Measurements from ENCODE around the gene PRR30. TPM values are rescaled to one million over a fixed set of nuclear protein-coding genes. Genes with fewer than 3 reads are reported as not detected.

PRR30 gene
- total RNA-seq, 1 donor from 2014 or later, result not detected

DNA sequence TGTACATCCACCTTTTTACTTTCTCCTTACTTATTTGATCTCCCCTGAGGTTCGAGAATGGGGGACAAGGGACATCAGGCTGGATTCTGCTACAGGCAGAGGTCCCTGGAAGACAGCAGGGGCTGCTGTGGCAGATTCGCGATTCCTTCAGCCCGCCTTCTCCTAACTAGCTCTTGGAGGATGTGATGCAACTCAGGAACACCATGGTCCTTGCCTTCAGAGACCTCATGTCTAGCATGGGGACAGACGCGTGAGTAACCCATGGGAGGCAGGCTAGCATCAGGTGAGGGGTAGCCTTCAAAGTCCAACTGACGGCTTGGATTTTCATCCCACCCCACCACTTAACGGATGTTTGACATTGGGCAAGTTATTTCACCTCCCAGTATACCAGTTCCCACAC lies 8.7 kb upstream of the PRR30 start:
- no peak for DNase-seq (ENCODE audit: low read depth)
- TF ChIP-seq, protein P1, sequence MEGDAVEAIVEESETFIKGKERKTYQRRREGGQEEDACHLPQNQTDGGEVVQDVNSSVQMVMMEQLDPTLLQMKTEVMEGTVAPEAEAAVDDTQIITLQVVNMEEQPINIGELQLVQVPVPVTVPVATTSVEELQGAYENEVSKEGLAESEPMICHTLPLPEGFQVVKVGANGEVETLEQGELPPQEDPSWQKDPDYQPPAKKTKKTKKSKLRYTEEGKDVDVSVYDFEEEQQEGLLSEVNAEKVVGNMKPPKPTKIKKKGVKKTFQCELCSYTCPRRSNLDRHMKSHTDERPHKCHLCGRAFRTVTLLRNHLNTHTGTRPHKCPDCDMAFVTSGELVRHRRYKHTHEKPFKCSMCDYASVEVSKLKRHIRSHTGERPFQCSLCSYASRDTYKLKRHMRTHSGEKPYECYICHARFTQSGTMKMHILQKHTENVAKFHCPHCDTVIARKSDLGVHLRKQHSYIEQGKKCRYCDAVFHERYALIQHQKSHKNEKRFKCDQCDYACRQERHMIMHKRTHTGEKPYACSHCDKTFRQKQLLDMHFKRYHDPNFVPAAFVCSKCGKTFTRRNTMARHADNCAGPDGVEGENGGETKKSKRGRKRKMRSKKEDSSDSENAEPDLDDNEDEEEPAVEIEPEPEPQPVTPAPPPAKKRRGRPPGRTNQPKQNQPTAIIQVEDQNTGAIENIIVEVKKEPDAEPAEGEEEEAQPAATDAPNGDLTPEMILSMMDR (conservative IDR thresholded peaks at IDR 0.05; ENCODE audit: low read depth, low read length), result no peak

DNA sequence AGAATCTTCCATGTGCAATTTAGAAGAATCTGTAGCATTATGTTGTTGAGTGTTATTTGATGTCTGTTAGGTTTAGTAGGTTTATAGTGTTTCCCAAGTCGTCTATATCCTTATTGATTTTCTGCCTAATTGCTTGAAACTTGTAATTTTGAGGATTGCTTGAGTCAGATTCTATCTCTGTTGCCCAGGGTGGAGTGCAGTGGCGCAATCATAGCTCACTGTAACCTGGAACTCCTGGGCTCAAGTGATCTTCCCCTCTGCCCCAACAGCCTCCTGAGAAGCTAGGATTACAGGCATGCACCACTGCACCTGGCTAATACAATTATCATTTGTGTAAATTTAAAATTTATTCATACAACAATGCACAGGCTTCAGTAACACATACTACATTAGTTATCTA lies 6.5 kb upstream of the PRR30 start:
- TF ChIP-seq, protein P1 (conservative IDR thresholded peaks at IDR 0.05; ENCODE audit: low read depth, low read length), result no peak
- H3K4me3 ChIP-seq (ENCODE audit: low read depth, low read length), result no peak overlapping the region
- DNase-seq (ENCODE audit: low read depth), result no peak

More for the DNA sequence above, 8.7 kb upstream of the PRR30 start:
- H3K4me3 ChIP-seq (ENCODE audit: low read depth, low read length), result no peak overlapping the region

DNA sequence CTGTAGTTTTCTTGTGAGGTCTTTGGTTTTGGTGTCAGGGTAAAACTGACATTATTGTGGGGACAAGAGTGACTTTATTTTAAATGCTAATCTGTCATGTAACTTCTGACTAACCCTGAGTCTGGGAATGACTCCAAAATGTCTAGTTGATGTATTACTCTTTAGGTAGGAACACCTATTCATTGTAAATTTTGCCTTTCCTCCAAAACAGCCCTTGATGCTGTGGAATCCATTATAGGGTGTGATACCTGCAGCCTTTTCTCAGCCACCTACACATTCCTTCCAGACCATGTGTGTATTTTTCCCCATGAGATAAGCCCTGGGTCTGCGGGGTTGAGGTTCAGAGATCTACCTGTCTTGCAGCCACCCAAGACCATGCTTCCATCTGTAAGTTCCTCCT lies 4.1 kb upstream of the PRR30 start:
- DNase-seq (ENCODE audit: low read depth), result no peak
- TF ChIP-seq, protein P1 (conservative IDR thresholded peaks at IDR 0.05; ENCODE audit: low read depth, low read length), result no peak
- H3K4me3 ChIP-seq (ENCODE audit: low read depth, low read length), result no peak overlapping the region

DNA sequence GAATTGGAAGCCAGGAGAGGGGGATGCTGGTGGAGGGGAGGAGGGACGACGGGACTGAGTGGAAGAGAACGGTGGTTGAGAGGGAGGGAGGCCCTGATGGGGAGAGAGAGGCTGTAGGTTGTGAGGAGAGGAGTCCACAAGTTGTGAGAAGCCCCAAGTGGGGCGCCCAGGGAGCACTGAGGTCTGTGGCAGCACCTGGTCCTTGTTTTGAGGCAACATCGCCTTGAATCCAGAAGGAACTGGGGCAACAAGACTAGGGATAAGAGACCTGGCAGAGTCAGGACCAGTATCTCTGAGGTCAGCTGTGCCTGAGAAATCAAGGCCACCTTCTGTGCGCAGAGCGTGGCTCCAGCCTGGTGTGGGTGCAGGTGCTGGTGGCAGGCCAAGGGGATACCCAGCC lies 1.1 kb downstream of the PRR30 start:
- H3K4me3 ChIP-seq (ENCODE audit: low read depth, low read length), result no peak overlapping the region
- TF ChIP-seq, protein P1 (conservative IDR thresholded peaks at IDR 0.05; ENCODE audit: low read depth, low read length), result no peak
- no peak for DNase-seq (ENCODE audit: low read depth)

- DNase-seq (ENCODE audit: low read depth), result no peak
- TF ChIP-seq, protein P1 (conservative IDR thresholded peaks at IDR 0.05; ENCODE audit: low read depth, low read length), result no peak
- no peak overlapping the region for H3K4me3 ChIP-seq (ENCODE audit: low read depth, low read length)
These were observed 1.8 kb downstream of the PRR30 start for GRCh38 chr2:27137322-27137935.

DNA sequence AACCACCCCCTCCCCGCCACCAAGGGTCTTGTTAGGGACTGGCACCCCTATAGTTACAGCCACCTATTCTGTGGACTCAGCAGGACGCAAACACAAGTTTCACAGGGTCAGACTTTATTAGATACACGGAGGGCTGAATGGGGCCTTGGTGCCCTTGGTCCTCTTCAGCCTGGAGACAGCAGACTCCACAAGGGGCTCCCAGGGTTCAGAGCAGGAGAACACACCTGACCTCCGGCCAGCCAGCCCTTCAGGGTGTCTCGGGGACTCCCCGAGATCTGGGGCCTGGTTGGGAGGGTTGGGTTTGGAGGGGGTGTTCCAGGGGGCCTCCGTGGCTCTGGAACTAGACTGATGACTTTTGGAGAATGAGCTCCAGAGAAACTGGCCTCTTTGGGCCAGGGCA lies 2.5 kb downstream of the PRR30 start:
- DNase-seq (ENCODE audit: low read depth), result no peak
- TF ChIP-seq, protein P1 (conservative IDR thresholded peaks at IDR 0.05; ENCODE audit: low read depth, low read length), result no peak
- no peak overlapping the region for H3K4me3 ChIP-seq (ENCODE audit: low read depth, low read length)

- no peak for DNase-seq (ENCODE audit: low read depth)
- TF ChIP-seq, protein P1 (conservative IDR thresholded peaks at IDR 0.05; ENCODE audit: low read depth, low read length), result no peak
- no peak overlapping the region for H3K4me3 ChIP-seq (ENCODE audit: low read depth, low read length)
These were observed 3.7 kb downstream of the PRR30 start for GRCh38 chr2:27135478-27135955.
